HEK293 (cell line): Measurements from ENCODE around the gene WFS1.

Source experiments
- CTCF ChIA-PET: fragments of 350-600 bp; formaldehyde crosslinking; extraction: SDS; loops from one replicate; lab custom pipeline; 2021; ENCODE audit warnings: antibody characterized with exemption; lab: Yijun Ruan, JAX
- POLR2A ChIA-PET: fragments of 300-600 bp; formaldehyde crosslinking; extraction: SDS; loops from one replicate; lab custom pipeline; 2020; ENCODE audit warnings: antibody characterized with exemption, inconsistent platforms; lab: Yijun Ruan, JAX
- H3K27ac ChIP-seq: fragments of 200-500 bp; sonication (Bioruptor generic); 2 replicates; pipeline ENCODE4 v1.5.1; 2014; ENCODE audit warnings: low read depth, low read length, control low read depth, inconsistent platforms; ENCODE audit errors: extremely low read depth
- H3K36me3 ChIP-seq, 2 experiments: fragments of 200-500 bp in 1 of 2; sonication (Bioruptor generic) in 1 of 2; 1 replicate in 1 of 2; 2 replicates in 1 of 2; pipeline ENCODE4 v1.5.1; 2014 to 2017; ENCODE audit warnings: inconsistent platforms in 2 of 2, low read length in 2 of 2; ENCODE audit not compliant: control insufficient read depth in 2 of 2, insufficient read depth in 1 of 2
- H3K4me1 ChIP-seq: fragments of 200-500 bp; sonication (Bioruptor generic); 2 replicates; pipeline ENCODE4 v1.5.1; 2014; ENCODE audit warnings: mild to moderate bottlenecking, low read length, inconsistent platforms; ENCODE audit not compliant: control insufficient read depth, insufficient read depth
- H3K4me3 ChIP-seq: 2 replicates; pipeline ENCODE4 v1.5.1; 2011; ENCODE audit warnings: low read depth, mild to moderate bottlenecking, control low read depth, low read length, moderate library complexity
- H3K9me3 ChIP-seq: fragments of 200-500 bp; sonication (Bioruptor generic); 2 replicates; pipeline ENCODE4 v1.5.1; 2014; ENCODE audit warnings: low read depth, low read length, inconsistent platforms; ENCODE audit not compliant: control insufficient read depth, insufficient read depth
- KLF1 ChIP-seq: fragments of 450-650 bp; formaldehyde crosslinking; IDR thresholded peaks from 2 replicates; pipeline ENCODE4 v1.5.1; 2016; ENCODE audit warnings: missing biosample characterization, missing genetic modification characterization
- KLF16 ChIP-seq: fragments of 450-650 bp; formaldehyde crosslinking; IDR thresholded peaks from 2 replicates; pipeline ENCODE4 v1.5.1; 2017; ENCODE audit warnings: missing biosample characterization, missing genetic modification characterization
- TCF7L2 ChIP-seq: IDR thresholded peaks from 2 replicates; pipeline ENCODE4 v1.6.1; 2011; ENCODE audit warnings: low read depth, mild to moderate bottlenecking, inconsistent platforms, low read length, moderate library complexity, borderline replicate concordance
- ZBTB21 ChIP-seq: fragments of 450-650 bp; formaldehyde crosslinking; IDR thresholded peaks from 2 replicates; pipeline ENCODE4 v1.5.1; 2017; ENCODE audit warnings: missing biosample characterization, missing genetic modification characterization
- ZNF169 ChIP-seq: fragments of 450-650 bp; formaldehyde crosslinking; IDR thresholded peaks from 2 replicates; pipeline ENCODE4 v1.5.1; 2016; ENCODE audit warnings: missing biosample characterization, missing genetic modification characterization
- ZNF184 ChIP-seq: fragments of 450-650 bp; IDR thresholded peaks from 2 replicates; pipeline ENCODE4 v1.5.1; 2018; ENCODE audit warnings: missing biosample characterization, mild to moderate bottlenecking, missing genetic modification characterization
- ZNF239 ChIP-seq: fragments of 450-650 bp; formaldehyde crosslinking; IDR thresholded peaks from 2 replicates; pipeline ENCODE4 v1.5.1; 2016; ENCODE audit warnings: missing biosample characterization, missing genetic modification characterization
- ZNF274 ChIP-seq, 2 experiments: fragments of 200-500 bp in 1 of 2; fragments of 450-650 bp in 1 of 2; sonication (Bioruptor generic) in 1 of 2; formaldehyde crosslinking in 1 of 2; IDR thresholded peaks; 2 replicates each; pipeline versions ENCODE4 v1.5.1 to v1.6.1; 2014 to 2016; ENCODE audit warnings: borderline replicate concordance in 1 of 2, inconsistent platforms in 1 of 2, low read length in 1 of 2, missing biosample characterization in 1 of 2, missing genetic modification characterization in 1 of 2
- ZNF37A ChIP-seq: fragments of 450-650 bp; IDR thresholded peaks from 2 replicates; pipeline ENCODE4 v1.5.1; 2018; ENCODE audit warnings: missing biosample characterization, missing genetic modification characterization
- ZNF391 ChIP-seq: fragments of 450-650 bp; formaldehyde crosslinking; IDR thresholded peaks from 2 replicates; pipeline ENCODE4 v1.5.1; 2016; ENCODE audit warnings: low read depth, missing biosample characterization, missing genetic modification characterization, borderline replicate concordance
- ZNF426 ChIP-seq: fragments of 450-650 bp; formaldehyde crosslinking; IDR thresholded peaks from 2 replicates; pipeline ENCODE4 v1.5.1; 2017; ENCODE audit warnings: missing biosample characterization, missing genetic modification characterization, mild to moderate bottlenecking, inconsistent platforms, moderate library complexity
- ZNF433 ChIP-seq: fragments of 450-650 bp; formaldehyde crosslinking; IDR thresholded peaks from 2 replicates; pipeline ENCODE4 v1.5.1; 2016; ENCODE audit warnings: missing biosample characterization, missing genetic modification characterization, low read depth
- ZNF501 ChIP-seq: fragments of 450-650 bp; formaldehyde crosslinking; IDR thresholded peaks from 2 replicates; pipeline ENCODE4 v1.5.1; 2016; ENCODE audit warnings: missing biosample characterization, missing genetic modification characterization
- ZNF521 ChIP-seq: fragments of 450-650 bp; formaldehyde crosslinking; IDR thresholded peaks from 2 replicates; pipeline ENCODE4 v1.5.1; 2017; ENCODE audit warnings: missing biosample characterization, mild to moderate bottlenecking, missing genetic modification characterization
- ZNF555 ChIP-seq: fragments of 450-650 bp; formaldehyde crosslinking; conservative IDR thresholded peaks from 2 replicates; pipeline ENCODE4 v1.5.1; 2017; ENCODE audit warnings: missing biosample characterization, mild to moderate bottlenecking, missing genetic modification characterization, inconsistent platforms
- ZNF596 ChIP-seq: fragments of 450-650 bp; IDR thresholded peaks from 2 replicates; pipeline ENCODE4 v1.5.0; 2018; ENCODE audit warnings: missing biosample characterization, mild to moderate bottlenecking, missing genetic modification characterization, moderate library complexity
- ZNF610 ChIP-seq: fragments of 450-650 bp; formaldehyde crosslinking; IDR thresholded peaks from 2 replicates; pipeline ENCODE4 v1.5.1; 2016; ENCODE audit warnings: missing biosample characterization, missing genetic modification characterization, borderline replicate concordance
- ZNF776 ChIP-seq: fragments of 450-650 bp; formaldehyde crosslinking; IDR thresholded peaks from 2 replicates; pipeline ENCODE4 v1.5.0; 2017; ENCODE audit warnings: missing biosample characterization, missing genetic modification characterization, borderline replicate concordance
- TF ChIP-seq, protein P1 (sequence below): fragments of 450-650 bp; formaldehyde crosslinking; IDR thresholded peaks from 2 replicates; pipeline ENCODE4 v1.5.1; 2017; ENCODE audit warnings: missing biosample characterization, mild to moderate bottlenecking, missing genetic modification characterization, moderate library complexity
- TF ChIP-seq, protein P2 (sequence below): fragments of 450-650 bp; formaldehyde crosslinking; IDR thresholded peaks from 2 replicates; pipeline ENCODE4 v1.5.1; 2016; ENCODE audit warnings: missing biosample characterization, missing genetic modification characterization

The WFS1 gene

DNA sequence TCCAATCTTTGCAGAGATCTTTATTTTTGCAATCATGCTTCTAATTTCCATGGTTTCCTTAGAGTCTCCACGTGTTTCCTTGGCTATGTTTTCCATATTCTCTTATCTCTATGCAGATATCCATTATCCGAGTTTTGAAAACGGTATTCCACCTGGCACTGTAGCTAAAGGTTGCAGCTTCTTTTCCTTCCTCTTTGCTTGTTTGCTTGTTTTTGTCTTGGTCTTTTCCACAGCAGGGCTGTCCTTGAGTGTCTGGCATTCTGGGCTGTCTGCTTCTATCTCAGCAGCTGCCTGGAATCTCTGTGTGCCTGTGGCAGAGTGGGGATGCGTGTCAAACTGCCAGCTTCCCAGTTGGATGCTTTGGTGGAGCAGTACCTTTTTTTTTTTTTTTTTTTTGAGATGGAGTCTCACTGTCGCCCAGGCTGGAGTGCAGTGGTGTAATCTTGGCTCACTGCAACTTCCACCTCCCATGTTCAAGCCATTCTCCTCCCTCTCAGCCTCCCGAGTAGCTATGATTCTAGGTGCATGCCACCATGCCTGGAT lies 46.9 kb downstream of the WFS1 start (continued):
- TF ChIP-seq ZNF37A (tag by site-specific recombination) = no peak
- TF ChIP-seq ZNF426 (tag by site-specific recombination) = no peak
- no peak for TF ChIP-seq KLF16
- no peak for TF ChIP-seq ZNF184 (tag by site-specific recombination)
- no peak for TF ChIP-seq ZNF776
- no peak for TF ChIP-seq ZBTB21
- no peak for TF ChIP-seq KLF1 (tag by site-specific recombination)
- TF ChIP-seq ZNF274 (IDR thresholded peaks at IDR 0.05; ENCODE audit: low read length) = no peak
- no peak for TF ChIP-seq ZNF274 (tag by site-specific recombination; IDR thresholded peaks at IDR 0.05; ENCODE audit: borderline replicate concordance)
- TF ChIP-seq ZNF169 (tag by site-specific recombination) = no peak

GRCh38 chr4:6318206-6318605 lies 48.6 kb downstream of the WFS1 start:
- no peak overlapping the region for H3K27ac ChIP-seq
- TF ChIP-seq ZNF433 = no peak
- TF ChIP-seq, protein P1, sequence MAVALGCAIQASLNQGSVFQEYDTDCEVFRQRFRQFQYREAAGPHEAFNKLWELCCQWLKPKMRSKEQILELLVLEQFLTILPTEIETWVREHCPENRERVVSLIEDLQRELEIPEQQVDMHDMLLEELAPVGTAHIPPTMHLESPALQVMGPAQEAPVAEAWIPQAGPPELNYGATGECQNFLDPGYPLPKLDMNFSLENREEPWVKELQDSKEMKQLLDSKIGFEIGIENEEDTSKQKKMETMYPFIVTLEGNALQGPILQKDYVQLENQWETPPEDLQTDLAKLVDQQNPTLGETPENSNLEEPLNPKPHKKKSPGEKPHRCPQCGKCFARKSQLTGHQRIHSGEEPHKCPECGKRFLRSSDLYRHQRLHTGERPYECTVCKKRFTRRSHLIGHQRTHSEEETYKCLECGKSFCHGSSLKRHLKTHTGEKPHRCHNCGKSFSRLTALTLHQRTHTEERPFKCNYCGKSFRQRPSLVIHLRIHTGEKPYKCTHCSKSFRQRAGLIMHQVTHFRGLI = no peak
- no peak for TF ChIP-seq ZNF596 (tag by site-specific recombination)
- no peak for TF ChIP-seq ZNF521 (tag by site-specific recombination)
- TF ChIP-seq ZNF239 = no peak
- no peak for TF ChIP-seq ZNF391
- TF ChIP-seq, all 188 proteins: peak for 0
- POLR2A ChIA-PET = no interaction called here
- CTCF ChIA-PET = no interaction called here
- Histone ChIP-seq H3K4me1 (no peaks in the 10 kb centered on the region), H3K9me3 (no peaks in the 10 kb centered on the region), H3K4me3 (no peak overlapping the region), H3K36me3 (peaks cover 0 to 36% of the 10 kb centered on the region in 2 experiments; a peak in 1 of 3 replicates)

- TF ChIP-seq, protein P2, sequence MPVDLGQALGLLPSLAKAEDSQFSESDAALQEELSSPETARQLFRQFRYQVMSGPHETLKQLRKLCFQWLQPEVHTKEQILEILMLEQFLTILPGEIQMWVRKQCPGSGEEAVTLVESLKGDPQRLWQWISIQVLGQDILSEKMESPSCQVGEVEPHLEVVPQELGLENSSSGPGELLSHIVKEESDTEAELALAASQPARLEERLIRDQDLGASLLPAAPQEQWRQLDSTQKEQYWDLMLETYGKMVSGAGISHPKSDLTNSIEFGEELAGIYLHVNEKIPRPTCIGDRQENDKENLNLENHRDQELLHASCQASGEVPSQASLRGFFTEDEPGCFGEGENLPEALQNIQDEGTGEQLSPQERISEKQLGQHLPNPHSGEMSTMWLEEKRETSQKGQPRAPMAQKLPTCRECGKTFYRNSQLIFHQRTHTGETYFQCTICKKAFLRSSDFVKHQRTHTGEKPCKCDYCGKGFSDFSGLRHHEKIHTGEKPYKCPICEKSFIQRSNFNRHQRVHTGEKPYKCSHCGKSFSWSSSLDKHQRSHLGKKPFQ (tag by site-specific recombination) = no peak
- TF ChIP-seq ZNF501 (tag by site-specific recombination) (no peak), ZNF555 (tag by site-specific recombination) (no peak), ZNF610 (no peak), TCF7L2 (no peak)
- Histone ChIP-seq H3K4me1 (no peaks in the 10 kb centered on the region), H3K9me3 (no peaks in the 10 kb centered on the region), H3K36me3 (peaks cover 0 to 38% of the 10 kb centered on the region in 2 experiments; a peak in 1 of 3 replicates), H3K4me3 (no peak overlapping the region), H3K27ac (no peak overlapping the region)
- CTCF ChIA-PET = interaction anchor here (0.9 to 1.6 kb wide), 4 partner anchors 9 to 70 kb away, joined by 3 to 8 read pairs (median 4); no protein-coding TSS in a partner anchor
- POLR2A ChIA-PET = no interaction called here
These were observed 50.0 kb downstream of the WFS1 start for GRCh38 chr4:6319530-6320150.
